ENCODE data around the gene FGFRL1.

The FGFRL1 gene

GRCh38 chr4:1015179-1015578 lies 3.8 kb downstream of the FGFRL1 start:
- Histone ChIP-seq H4K20me1 (peaks cover 90% of the 10 kb centered on the region), H3K4me2 (peak overlapping the region; percentile 98), H3K9me3 (no peaks in the 10 kb centered on the region), H3K4me1 (peaks cover 88% of the 10 kb centered on the region), H3K27ac (peak overlapping the region; percentile 69; the same call in 1 of the 2 replicates), H3K36me3 (peaks cover 20% of the 10 kb centered on the region), H3K4me3 (no peak overlapping the region), H3K9ac (peak overlapping the region; percentile 70; the same call in 1 of the 2 replicates), H3K27me3 (peaks cover 10% of the 10 kb centered on the region)
- TF ChIP-seq Cebpa-rat (IDR thresholded peaks at IDR 0.05): no peak

DNA sequence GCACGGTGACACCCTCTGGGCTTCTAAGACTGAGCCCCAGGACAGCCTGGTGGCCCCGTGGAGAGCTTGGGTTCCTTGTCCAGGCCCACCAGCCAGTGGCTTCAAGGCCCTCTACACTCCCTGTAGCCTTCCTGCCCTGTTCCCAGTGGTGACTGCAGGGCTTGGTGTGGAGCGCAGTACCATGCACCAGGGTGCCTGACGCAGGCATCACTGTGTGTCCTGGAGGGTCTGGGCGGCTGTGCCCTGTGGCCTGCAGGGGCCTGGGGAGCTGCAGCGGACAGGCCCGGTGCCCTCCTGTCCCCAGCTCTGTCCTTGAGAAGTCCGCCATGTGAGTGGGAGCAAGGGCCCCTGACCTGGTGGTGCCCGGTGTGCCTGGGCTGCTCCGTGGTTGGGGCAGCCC lies 4.3 kb downstream of the FGFRL1 start:
- Histone ChIP-seq H3K27ac (peak overlapping the region; percentile 69), H3K36me3 (peaks cover 20% of the 10 kb centered on the region), H3K4me1 (peaks cover 85% of the 10 kb centered on the region), H4K20me1 (peaks cover 86% of the 10 kb centered on the region), H3K27me3 (peaks cover 4% of the 10 kb centered on the region), H3K4me2 (peak overlapping the region; percentile 98), H3K9ac (peak overlapping the region; percentile 70), H3K9me3 (no peaks in the 10 kb centered on the region), H3K4me3 (peak overlapping the region; percentile 45; the same call in 1 of the 2 replicates)
- TF ChIP-seq Cebpa-rat (IDR thresholded peaks at IDR 0.05): no peak

DNA sequence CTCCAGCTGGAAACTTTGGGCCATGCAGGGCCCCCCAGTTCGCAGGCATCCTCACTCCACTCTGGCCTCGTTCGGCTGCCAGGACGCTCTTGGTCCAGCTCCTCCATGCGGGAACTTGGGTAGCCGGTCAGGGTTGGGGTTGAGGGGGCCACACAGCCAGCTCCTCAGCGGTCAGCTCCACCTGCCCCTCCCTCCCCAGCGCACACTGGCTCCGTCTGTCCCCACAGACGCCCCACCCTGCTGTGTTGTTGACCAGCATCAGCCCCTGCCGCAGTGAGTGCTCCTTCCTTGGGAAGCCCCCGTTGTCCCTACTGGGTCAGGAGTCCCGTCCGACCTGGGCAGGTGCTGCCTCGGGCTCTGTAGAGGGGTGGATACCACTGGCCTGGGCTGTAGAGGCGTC lies 5.8 kb downstream of the FGFRL1 start:
- Histone ChIP-seq H3K4me1 (peaks cover 93% of the 10 kb centered on the region), H3K27ac (peak overlapping the region; percentile 63), H3K36me3 (peaks cover 22% of the 10 kb centered on the region), H3K9me3 (no peaks in the 10 kb centered on the region), H3K27me3 (no peaks in the 10 kb centered on the region), H4K20me1 (peaks cover 94% of the 10 kb centered on the region), H3K4me2 (peak overlapping the region; percentile 98), H3K4me3 (peak overlapping the region; percentile 45; the same call in 1 of the 2 replicates), H3K9ac (peak overlapping the region; percentile 69)
- no peak for TF ChIP-seq Cebpa-rat (IDR thresholded peaks at IDR 0.05)

GRCh38 chr4:1017706-1018105 lies 6.3 kb downstream of the FGFRL1 start:
- peak overlapping the region; percentile 98 for H3K4me2 ChIP-seq
- H3K4me3 ChIP-seq: peak overlapping the region; percentile 41
- H3K9me3 ChIP-seq: no peaks in the 10 kb centered on the region
- H4K20me1 ChIP-seq: peaks cover 94% of the 10 kb centered on the region
- H3K27ac ChIP-seq: peak overlapping the region; percentile 63
- H3K27me3 ChIP-seq: no peaks in the 10 kb centered on the region
- TF ChIP-seq Cebpa-rat (IDR thresholded peaks at IDR 0.05): no peak
- peaks cover 27% of the 10 kb centered on the region for H3K36me3 ChIP-seq
- H3K9ac ChIP-seq: peak overlapping the region; percentile 69
- peaks cover 94% of the 10 kb centered on the region for H3K4me1 ChIP-seq

DNA sequence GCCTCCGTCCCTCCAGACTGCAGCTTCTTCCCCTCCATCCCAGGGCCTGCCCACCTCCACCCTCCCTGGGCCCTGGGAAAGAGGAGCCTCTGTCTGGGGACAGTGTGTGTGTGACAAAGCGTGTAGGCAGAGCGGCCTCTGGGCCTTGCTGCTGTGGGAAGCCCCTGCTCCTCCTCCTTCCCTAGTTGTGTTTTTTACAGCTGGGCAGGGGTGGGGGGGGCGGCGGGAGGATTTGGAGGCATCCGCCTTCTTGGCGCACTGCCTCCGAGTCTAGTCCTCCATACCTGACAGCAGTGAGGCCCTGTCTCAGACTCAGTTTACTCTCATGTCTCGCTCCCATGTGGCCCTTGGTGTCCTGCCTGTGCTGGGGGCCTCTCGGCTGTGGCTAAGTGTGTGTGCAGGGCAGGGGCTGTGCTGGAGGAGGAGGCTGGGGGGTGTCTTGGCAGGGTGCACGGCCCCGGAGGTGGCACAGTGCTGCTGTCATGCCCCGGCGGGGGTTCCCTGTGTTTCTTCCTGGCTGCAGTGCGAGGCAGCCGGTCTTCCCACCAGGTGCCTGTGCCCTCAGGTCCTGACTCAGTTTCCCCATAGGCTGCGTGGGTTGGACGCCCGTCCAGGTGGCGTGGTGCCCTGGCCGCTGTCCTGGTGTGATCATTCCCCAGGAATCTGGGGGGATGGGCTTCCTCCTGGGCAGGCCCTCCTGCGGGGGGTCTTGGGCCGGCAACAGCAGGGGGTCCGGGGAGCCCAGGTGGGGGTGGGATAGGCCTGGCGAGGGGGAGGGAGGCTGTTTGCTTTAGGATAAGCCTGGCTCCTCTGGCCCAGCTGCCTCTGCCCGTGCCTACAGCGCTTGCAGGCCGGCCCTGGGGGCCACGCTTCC lies 7.0 kb downstream of the FGFRL1 start:
- TF ChIP-seq Cebpa-rat (IDR thresholded peaks at IDR 0.05): no peak
- H3K9me3 ChIP-seq: no peaks in the 10 kb centered on the region
- peak overlapping the region; percentile 69 for H3K9ac ChIP-seq
- peak overlapping the region; percentile 63 for H3K27ac ChIP-seq
- peaks cover 93% of the 10 kb centered on the region for H3K4me1 ChIP-seq
- peaks cover 94% of the 10 kb centered on the region for H4K20me1 ChIP-seq
- H3K4me3 ChIP-seq: peak overlapping the region; percentile 41; the same call in 1 of the 2 replicates
- H3K36me3 ChIP-seq: peaks cover 28% of the 10 kb centered on the region
- H3K4me2 ChIP-seq: peak overlapping the region; percentile 98
- H3K27me3 ChIP-seq: no peaks in the 10 kb centered on the region

DNA sequence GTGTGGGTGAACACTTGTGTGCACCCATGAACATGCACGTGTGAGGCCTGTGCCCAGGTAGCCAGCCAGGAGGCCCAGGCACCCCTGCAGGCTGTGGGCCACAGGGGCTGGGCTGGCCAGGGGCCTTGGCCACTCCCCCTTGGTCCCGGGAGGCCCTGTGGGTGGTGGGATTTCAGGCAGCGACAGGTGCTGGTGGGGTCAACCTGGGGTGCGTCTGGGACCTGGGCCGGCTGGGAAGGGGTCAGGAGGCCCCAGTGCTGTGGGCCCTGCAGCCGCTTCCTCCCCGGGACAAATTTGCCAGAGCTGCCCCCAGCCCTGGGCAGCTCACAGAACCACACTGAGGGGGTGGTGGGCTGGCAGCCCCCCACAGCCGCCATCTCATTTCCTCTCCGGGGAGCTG lies 7.9 kb downstream of the FGFRL1 start:
- peaks cover 25% of the 10 kb centered on the region for H3K36me3 ChIP-seq
- H4K20me1 ChIP-seq: peaks cover 85% of the 10 kb centered on the region
- H3K4me3 ChIP-seq: peak overlapping the region; percentile 44; the same call in 1 of the 2 replicates
- H3K27ac ChIP-seq: peak overlapping the region; percentile 56
- TF ChIP-seq Cebpa-rat (IDR thresholded peaks at IDR 0.05): no peak
- H3K27me3 ChIP-seq: no peaks in the 10 kb centered on the region
- H3K9ac ChIP-seq: peak overlapping the region; percentile 55
- no peaks in the 10 kb centered on the region for H3K9me3 ChIP-seq
- H3K4me1 ChIP-seq: peaks cover 84% of the 10 kb centered on the region
- H3K4me2 ChIP-seq: peak overlapping the region; percentile 98

GRCh38 chr4:1019729-1020470 lies 8.5 kb downstream of the FGFRL1 start:
- Histone ChIP-seq H3K9me3 (no peaks in the 10 kb centered on the region), H3K9ac (peak overlapping the region; percentile 55), H3K4me1 (peaks cover 78% of the 10 kb centered on the region), H4K20me1 (peaks cover 85% of the 10 kb centered on the region), H3K27me3 (no peaks in the 10 kb centered on the region), H3K4me3 (peak overlapping the region; percentile 44; the same call in 1 of the 2 replicates), H3K36me3 (peaks cover 25% of the 10 kb centered on the region), H3K4me2 (peak overlapping the region; percentile 98), H3K27ac (peak overlapping the region; percentile 56)
- TF ChIP-seq Cebpa-rat (IDR thresholded peaks at IDR 0.05): no peak

DNA sequence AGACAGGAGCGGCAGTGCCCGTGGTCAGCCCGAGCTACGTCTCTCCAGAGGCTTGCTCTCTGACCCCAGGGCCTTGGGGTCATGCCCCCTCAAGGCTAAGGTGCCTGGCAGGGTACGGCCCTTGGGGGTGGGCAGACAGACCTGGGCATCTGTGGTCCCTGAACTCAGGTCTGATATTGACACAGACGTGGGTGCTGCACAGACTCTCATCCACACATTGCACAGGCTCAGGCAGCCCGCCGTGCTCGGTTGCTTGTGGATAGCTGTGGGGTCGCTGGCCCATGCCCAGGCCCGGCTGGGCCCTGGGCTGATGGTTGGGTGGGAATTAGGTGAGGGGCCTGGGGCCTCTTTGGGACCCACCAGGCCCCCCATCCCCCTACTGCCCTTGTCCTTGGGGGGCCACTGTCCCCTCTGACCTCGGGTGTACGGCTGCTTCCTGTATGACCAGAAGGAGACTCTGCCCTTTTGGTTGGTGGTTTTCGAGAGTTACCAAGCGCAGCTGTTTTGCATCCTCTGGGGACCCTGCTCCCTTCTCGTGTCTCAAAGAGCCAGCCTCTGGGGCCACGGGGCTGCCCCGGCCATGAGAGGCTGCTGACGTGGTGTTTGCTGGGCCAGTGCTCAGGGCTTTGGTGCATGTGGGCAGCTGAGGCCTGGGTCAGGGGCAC lies 10.1 kb downstream of the FGFRL1 start:
- peak overlapping the region; percentile 81 for H3K4me2 ChIP-seq
- H3K4me3 ChIP-seq: peak overlapping the region; percentile 12
- H3K9ac ChIP-seq: peak overlapping the region; percentile 3; the same call in 1 of the 2 replicates
- peak overlapping the region; percentile 66 for H3K27ac ChIP-seq
- peaks cover 85% of the 10 kb centered on the region for H4K20me1 ChIP-seq
- TF ChIP-seq Cebpa-rat (IDR thresholded peaks at IDR 0.05): no peak
- H3K36me3 ChIP-seq: peaks cover 37% of the 10 kb centered on the region
- H3K4me1 ChIP-seq: peaks cover 73% of the 10 kb centered on the region
- H3K9me3 ChIP-seq: no peaks in the 10 kb centered on the region
- H3K27me3 ChIP-seq: no peaks in the 10 kb centered on the region

- peaks cover 85% of the 10 kb centered on the region for H4K20me1 ChIP-seq
These were observed 10.8 kb downstream of the FGFRL1 start for GRCh38 chr4:1022051-1022738.

More at GRCh38 chr4:1022051-1022738, 10.8 kb downstream of the FGFRL1 start:
- no peaks in the 10 kb centered on the region for H3K27me3 ChIP-seq
- peak overlapping the region; percentile 81 for H3K4me2 ChIP-seq
- no peak for TF ChIP-seq Cebpa-rat (IDR thresholded peaks at IDR 0.05)
- peak overlapping the region; percentile 66 for H3K27ac ChIP-seq
- H3K4me3 ChIP-seq: peak overlapping the region; percentile 12; the same call in 1 of the 2 replicates
- peaks cover 41% of the 10 kb centered on the region for H3K36me3 ChIP-seq
- peaks cover 73% of the 10 kb centered on the region for H3K4me1 ChIP-seq
- H3K9me3 ChIP-seq: no peaks in the 10 kb centered on the region
- peak overlapping the region; percentile 19; the same call in 1 of the 2 replicates for H3K9ac ChIP-seq

Measured in BLaER1 (cell line).